Omental fat pad (tissue), 4 donors: ENCODE measurements around the gene COL27A1. TPM values are rescaled to one million over a fixed set of nuclear protein-coding genes. Genes with fewer than 3 reads are reported as not detected.

ENCODE experiments used
- ATAC-seq: fragments of 150-250 bp; one replicate; pipeline ENCODE4 v1.9.1; 2016; ENCODE audit warnings: mild to moderate bottlenecking, moderate library complexity; ENCODE audit not compliant: low FRiP score
- DNase-seq: peaks from one replicate; pipeline ENCODE4 v3.0.0-alpha.2; 2019; ENCODE audit warnings: low spot score
- small RNA-seq: library from RNA; depleted of rRNA; stranded (forward); fragments of <200 nt; gene quantifications from one replicate; pipeline ENCODE3, GENCODE V24; 2016
- total RNA-seq, 4 donors: library from RNA; depleted of rRNA; stranded (reverse); fragments of >200 nt; gene quantifications; one replicate each; pipeline ENCODE4 v1.1.0, GENCODE V29; 2016
- TF ChIP-seq, protein P1 (sequence below), 3 donors: fragments of 450-650 bp; IDR thresholded peaks; one replicate each; pipeline ENCODE4 v1.5.1; 2016 to 2017; ENCODE audit warnings: antibody characterized with exemption in 3 of 3, mild to moderate bottlenecking in 3 of 3, moderate library complexity in 2 of 3

The COL27A1 gene
- total RNA-seq, 4 donors from 2014 or later, result 4.9 to 78.9 (median 10.1) TPM

DNA sequence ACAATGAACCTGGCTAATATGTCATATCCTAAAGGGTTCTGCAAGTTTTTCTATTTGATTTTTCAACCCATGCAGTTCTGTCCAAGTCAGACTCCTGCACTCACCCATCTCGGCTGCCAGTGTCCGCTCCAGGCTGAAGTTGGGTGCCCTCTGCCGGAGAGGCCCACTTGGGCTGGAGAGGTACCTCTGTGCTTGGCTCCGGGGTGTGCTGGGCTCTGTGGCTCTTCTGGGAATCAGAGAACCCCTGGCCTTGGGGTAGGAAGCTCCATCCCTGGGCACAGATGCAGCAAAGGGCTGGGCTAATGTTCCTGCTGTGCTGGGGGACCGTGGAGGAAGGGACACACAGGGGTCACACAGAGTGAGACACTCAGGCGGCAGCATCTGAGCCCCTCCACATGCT is 200.5 kb downstream of the COL27A1 start:
- ATAC-seq (no peak), DNase-seq (no peak)
- TF ChIP-seq, protein P1, sequence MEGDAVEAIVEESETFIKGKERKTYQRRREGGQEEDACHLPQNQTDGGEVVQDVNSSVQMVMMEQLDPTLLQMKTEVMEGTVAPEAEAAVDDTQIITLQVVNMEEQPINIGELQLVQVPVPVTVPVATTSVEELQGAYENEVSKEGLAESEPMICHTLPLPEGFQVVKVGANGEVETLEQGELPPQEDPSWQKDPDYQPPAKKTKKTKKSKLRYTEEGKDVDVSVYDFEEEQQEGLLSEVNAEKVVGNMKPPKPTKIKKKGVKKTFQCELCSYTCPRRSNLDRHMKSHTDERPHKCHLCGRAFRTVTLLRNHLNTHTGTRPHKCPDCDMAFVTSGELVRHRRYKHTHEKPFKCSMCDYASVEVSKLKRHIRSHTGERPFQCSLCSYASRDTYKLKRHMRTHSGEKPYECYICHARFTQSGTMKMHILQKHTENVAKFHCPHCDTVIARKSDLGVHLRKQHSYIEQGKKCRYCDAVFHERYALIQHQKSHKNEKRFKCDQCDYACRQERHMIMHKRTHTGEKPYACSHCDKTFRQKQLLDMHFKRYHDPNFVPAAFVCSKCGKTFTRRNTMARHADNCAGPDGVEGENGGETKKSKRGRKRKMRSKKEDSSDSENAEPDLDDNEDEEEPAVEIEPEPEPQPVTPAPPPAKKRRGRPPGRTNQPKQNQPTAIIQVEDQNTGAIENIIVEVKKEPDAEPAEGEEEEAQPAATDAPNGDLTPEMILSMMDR (IDR thresholded peaks at IDR 0.05), result no peak

DNA sequence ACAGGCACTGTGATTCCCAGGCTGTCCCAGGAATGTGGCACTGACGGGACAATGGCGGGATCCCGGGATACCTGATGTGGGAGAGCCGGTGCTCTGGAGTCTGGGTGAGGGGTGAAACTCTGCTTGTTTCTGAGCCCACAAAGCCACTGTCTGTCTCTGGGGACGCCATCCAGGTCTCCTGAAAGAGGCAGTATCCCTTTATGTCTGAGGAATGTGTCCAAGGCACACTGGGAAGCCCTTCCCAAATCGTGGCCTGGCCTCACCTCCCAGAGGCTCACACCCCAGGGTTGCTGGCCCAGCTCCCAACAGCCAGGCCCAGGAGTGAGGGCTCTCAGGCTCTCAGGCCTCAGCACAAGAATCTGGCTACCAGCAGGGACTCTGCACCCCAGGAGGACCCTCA is 201.5 kb downstream of the COL27A1 start:
- DNase-seq (no peak), ATAC-seq (no peak)
- TF ChIP-seq, protein P1 (IDR thresholded peaks at IDR 0.05), result no peak

DNA sequence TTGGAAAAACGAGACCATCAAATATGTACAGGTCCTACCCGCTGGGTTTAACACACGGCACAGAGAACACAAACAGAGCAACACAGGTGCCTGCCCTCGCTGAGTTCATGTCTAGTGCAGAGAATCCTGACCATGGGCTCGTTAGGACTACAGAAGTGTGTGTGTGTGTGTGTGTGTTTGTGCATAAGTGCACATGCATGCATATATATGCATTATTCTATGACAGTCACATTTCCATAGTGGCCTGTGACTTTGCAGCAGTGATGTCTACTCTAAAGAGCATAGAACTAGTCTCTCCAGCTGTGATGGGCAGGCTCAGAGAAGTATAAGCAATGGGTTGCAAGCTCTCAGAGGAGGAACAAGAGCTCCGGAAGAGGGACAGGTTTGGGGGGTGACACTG is 202.0 kb downstream of the COL27A1 start:
- DNase-seq, result no peak
- TF ChIP-seq, protein P1 (IDR thresholded peaks at IDR 0.05), result no peak

DNA sequence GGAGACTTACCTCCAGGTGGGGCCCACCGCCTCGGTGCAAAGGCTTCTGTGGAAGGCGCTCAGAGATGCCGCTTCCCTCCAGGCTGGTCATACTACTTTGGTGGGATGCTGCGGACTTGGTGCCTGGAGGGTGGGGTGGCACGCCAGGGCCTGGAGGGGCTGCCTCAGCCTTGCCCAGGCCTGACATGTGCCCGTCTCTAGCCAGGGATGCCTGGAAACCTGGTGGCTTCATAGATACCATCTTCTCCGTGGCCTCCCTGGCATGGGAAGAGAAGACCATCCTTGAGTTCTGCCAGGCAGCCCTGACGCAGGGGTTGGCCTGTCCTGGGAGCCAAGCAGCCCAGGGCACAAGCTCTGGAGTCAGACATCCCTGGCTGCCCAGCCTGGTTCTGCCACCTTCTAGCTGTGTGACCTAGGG is 202.6 kb downstream of the COL27A1 start:
- no peak for DNase-seq
- TF ChIP-seq, protein P1 (IDR thresholded peaks at IDR 0.05), result no peak
- ATAC-seq, result no peak

More for the DNA sequence above, 202.0 kb downstream of the COL27A1 start:
- ATAC-seq, result no peak

DNA sequence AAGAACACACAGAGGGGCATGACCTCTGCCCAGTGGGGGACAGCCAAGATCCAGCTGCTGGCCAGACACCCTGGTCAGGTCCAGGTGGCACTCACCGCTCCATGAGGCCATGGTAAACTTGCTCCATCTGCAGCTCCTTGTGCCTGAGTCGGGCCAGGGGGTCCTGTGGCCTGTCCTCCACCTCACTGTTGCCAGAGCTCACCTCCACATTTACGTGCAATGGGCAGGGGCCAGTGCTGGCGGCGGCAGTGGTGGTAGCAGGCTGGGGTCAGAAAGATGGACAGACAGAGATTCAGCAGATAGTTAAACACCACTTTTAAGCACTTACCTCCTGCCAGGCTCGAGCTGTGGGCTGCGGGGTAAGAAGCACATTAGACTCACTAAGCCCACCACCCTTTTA is 204.5 kb downstream of the COL27A1 start:
- TF ChIP-seq, protein P1 (IDR thresholded peaks at IDR 0.05), result no peak
- ATAC-seq (no peak), DNase-seq (no peak)

DNA sequence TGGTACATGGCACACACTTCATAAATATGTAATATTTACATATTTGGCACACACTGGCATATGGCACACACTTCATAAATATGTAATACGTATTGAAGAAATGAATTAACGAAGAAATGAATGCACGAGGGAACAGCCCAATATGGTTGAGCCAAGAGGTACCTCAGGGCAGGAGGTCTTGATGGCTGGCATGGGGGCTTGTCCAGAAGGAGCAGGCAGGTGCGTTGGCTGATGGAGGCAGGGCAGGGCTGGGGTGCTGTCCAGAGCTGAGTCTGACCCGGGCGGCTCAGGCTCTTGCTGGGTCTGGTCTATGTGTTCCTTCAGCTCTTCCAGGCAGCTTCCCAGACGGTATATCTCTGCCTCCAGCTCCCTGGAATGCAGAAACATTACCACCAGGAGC is 206.2 kb downstream of the COL27A1 start:
- ATAC-seq, result no peak
- TF ChIP-seq, protein P1 (IDR thresholded peaks at IDR 0.05), result no peak
- DNase-seq, result no peak

Small RNA genes lying within 50 kb of the gene (small RNA-seq; reads per million reads assigned to genes)
- 9.8 reads per million, percentile 87 among the genes with 10 or more reads in this experiment for gene MIR455

Other genes with a start within 250 kb of the COL27A1 start
- not detected for gene AMBP, start 77.2 kb upstream of the COL27A1 start, total RNA-seq
- under 1 TPM in 2 of 4 donors, not detected in 2; 0.12 to 0.19 TPM for gene KIF12, start 56.2 kb upstream of the COL27A1 start, total RNA-seq
- gene ORM1, start 167.6 kb downstream of the COL27A1 start, total RNA-seq, result 1 to 10 TPM in 2 of 4 donors, under 1 TPM in 1, not detected in 1; 0.65 to 5.4 (median 1.0) TPM
- 1 to 10 TPM in 1 of 4 donors, not detected in 3; 1.6 TPM for gene ORM2, start 174.3 kb downstream of the COL27A1 start, total RNA-seq
- gene AKNA, start 232.4 kb downstream of the COL27A1 start, total RNA-seq, result 10 to 100 TPM; 22.6 to 86.1 (median 71.5) TPM